Spleen (tissue), 7 donors: Measurements from ENCODE around the gene PNKD.

Experiments used
- CTCF ChIP-seq, 11 experiments: fragments of 200-600 bp in 7 of 11; fragments of 450-650 bp in 4 of 11; sonication (generic) in 4 of 11; IDR thresholded peaks in 8 of 11; conservative IDR thresholded peaks in 3 of 11; 1 replicate in 7 of 11; 2 replicates in 4 of 11; pipeline versions ENCODE4 v1.4.0 to v1.8.0; 2016 to 2021; ENCODE audit warnings: antibody characterized with exemption in 11 of 11, inconsistent platforms in 4 of 11, mild to moderate bottlenecking in 1 of 11
- POLR2AphosphoS5 ChIP-seq, 3 donors: sonication (generic); formaldehyde crosslinking; IDR thresholded peaks; one replicate each; pipeline ENCODE4 v1.5.1; 2017; ENCODE audit warnings: antibody characterized with exemption in 3 of 3
- donor health status: DM: no; HTN: no; CAD: no; lungs with moderate emphysema.
- donor health status: DM: no; HTN: no; CAD: no.
- donor health status: DM: no; HTN: no; CAD: no.

- TF ChIP-seq CTCF (IDR thresholded peaks at IDR 0.05 in 8 of 11, conservative IDR thresholded peaks at IDR 0.05 in 3 of 11) (no peak), POLR2AphosphoS5 (IDR thresholded peaks at IDR 0.05) (peak; percentile 26 to 54 (median 32))
Observed at GRCh38 chr2:218323526-218324472, 53.5 kb downstream of the PNKD start.
